KMS-11 (cell line): ENCODE results near the gene CLNS1A.

Experiments used
- H2AFZ ChIP-seq: fragments of 200-600 bp; sonication (generic); 2 replicates; pipeline ENCODE4 v1.6.1; 2016; ENCODE audit warnings: antibody characterized with exemption, mixed run types, low read depth
- H3K27ac ChIP-seq: fragments of 200-600 bp; sonication (generic); 2 replicates; pipeline ENCODE4 v1.6.1; 2016; ENCODE audit warnings: mild to moderate bottlenecking, mixed run types
- H3K27me3 ChIP-seq: fragments of 200-600 bp; sonication (generic); 2 replicates; pipeline ENCODE4 v1.6.1; 2017; ENCODE audit warnings: mild to moderate bottlenecking, low read depth, mixed run types, moderate library complexity; ENCODE audit not compliant: insufficient read depth
- H3K36me3 ChIP-seq: fragments of 200-600 bp; sonication (generic); 2 replicates; pipeline ENCODE4 v1.6.1; 2017; ENCODE audit warnings: mild to moderate bottlenecking, mixed run types; ENCODE audit not compliant: insufficient read depth
- H3K4me1 ChIP-seq: fragments of 200-600 bp; sonication (generic); 2 replicates; pipeline ENCODE4 v1.6.1; 2016; ENCODE audit warnings: mild to moderate bottlenecking, low read depth, mixed run types; ENCODE audit not compliant: poor library complexity, severe bottlenecking
- H3K4me2 ChIP-seq: fragments of 200-600 bp; sonication (generic); 2 replicates; pipeline ENCODE4 v1.7.0; 2016; ENCODE audit warnings: mild to moderate bottlenecking, mixed run types
- H3K4me3 ChIP-seq: fragments of 200-600 bp; sonication (generic); IDR thresholded peaks from 2 replicates; pipeline ENCODE4 v1.6.1; 2017; ENCODE audit warnings: low read depth, low read length, mixed read lengths; ENCODE audit not compliant: insufficient read depth
- H3K79me2 ChIP-seq: fragments of 200-600 bp; sonication (generic); 2 replicates; pipeline ENCODE4 v1.6.1; 2016; ENCODE audit warnings: low read depth, mixed run types; ENCODE audit not compliant: insufficient read depth
- H3K9ac ChIP-seq: fragments of 200-600 bp; sonication (generic); 2 replicates; pipeline ENCODE4 v1.6.1; 2016; ENCODE audit warnings: mild to moderate bottlenecking, mixed run types
- H4K20me1 ChIP-seq: fragments of 200-600 bp; sonication (generic); 2 replicates; pipeline ENCODE4 v1.6.1; 2016; ENCODE audit warnings: mild to moderate bottlenecking, mixed run types; ENCODE audit not compliant: insufficient read depth
- TF ChIP-seq, protein P1 (sequence below): fragments of 200-600 bp; sonication (generic); conservative IDR thresholded peaks from 2 replicates; pipeline ENCODE4 v1.6.1; 2017; ENCODE audit warnings: low read depth, mild to moderate bottlenecking, antibody characterized with exemption, low read length, moderate library complexity, mixed read lengths

Gene CLNS1A

DNA sequence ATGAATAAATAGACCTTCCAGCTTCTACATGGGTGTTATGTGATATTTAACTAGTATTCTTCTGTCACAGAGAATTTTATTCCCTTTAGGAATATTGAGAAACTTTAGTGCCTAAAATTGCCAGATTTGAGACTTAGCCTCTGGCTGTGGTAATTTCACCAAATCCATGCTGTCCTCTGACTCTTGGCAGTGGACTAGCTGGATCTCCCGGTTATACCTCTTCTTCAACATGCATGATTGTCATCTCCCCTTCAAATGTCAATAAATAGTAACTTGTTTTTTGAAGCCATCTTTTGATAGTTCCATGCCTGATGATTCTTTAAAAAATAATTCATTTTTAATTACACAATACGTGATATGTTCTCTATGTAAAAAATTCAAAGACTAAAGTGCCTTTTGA, 39.4 kb downstream of the CLNS1A start:
- Histone ChIP-seq H3K36me3 (no peaks in the 10 kb centered on the region), H3K79me2 (no peaks in the 10 kb centered on the region), H3K9ac (no peak overlapping the region), H3K4me2 (no peak overlapping the region), H2AFZ (no peak overlapping the region), H3K4me3 (no peak overlapping the region), H3K27me3 (no peaks in the 10 kb centered on the region), H3K27ac (no peak overlapping the region), H3K4me1 (no peaks in the 10 kb centered on the region), H4K20me1 (no peaks in the 10 kb centered on the region)
- TF ChIP-seq, protein P1, sequence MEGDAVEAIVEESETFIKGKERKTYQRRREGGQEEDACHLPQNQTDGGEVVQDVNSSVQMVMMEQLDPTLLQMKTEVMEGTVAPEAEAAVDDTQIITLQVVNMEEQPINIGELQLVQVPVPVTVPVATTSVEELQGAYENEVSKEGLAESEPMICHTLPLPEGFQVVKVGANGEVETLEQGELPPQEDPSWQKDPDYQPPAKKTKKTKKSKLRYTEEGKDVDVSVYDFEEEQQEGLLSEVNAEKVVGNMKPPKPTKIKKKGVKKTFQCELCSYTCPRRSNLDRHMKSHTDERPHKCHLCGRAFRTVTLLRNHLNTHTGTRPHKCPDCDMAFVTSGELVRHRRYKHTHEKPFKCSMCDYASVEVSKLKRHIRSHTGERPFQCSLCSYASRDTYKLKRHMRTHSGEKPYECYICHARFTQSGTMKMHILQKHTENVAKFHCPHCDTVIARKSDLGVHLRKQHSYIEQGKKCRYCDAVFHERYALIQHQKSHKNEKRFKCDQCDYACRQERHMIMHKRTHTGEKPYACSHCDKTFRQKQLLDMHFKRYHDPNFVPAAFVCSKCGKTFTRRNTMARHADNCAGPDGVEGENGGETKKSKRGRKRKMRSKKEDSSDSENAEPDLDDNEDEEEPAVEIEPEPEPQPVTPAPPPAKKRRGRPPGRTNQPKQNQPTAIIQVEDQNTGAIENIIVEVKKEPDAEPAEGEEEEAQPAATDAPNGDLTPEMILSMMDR: no peak

DNA sequence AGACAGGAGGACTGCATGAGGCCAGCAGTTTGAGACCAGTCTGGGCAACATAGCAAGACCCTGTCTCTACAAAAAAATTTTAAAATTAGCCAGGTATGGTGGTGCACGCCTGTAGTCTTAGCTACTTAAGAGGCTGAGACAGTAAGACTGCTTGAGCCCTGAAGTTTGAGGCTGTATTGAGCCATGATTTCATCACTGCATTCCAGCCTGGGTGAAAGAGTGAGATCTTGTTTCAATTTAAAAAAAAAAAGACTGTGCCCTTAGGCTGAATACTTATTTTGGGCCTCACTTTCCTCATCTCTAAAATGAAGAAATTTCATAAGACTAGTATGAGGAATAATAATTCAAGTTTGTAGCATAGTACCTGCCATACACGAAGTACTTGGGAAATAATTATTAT, 41.0 kb downstream of the CLNS1A start:
- no peaks in the 10 kb centered on the region for H4K20me1 ChIP-seq
- H3K27ac ChIP-seq: no peak overlapping the region
- H3K4me1 ChIP-seq: no peaks in the 10 kb centered on the region
- no peak overlapping the region for H3K4me2 ChIP-seq
- TF ChIP-seq, protein P1: no peak
- H2AFZ ChIP-seq: no peak overlapping the region
- H3K9ac ChIP-seq: no peak overlapping the region
- H3K4me3 ChIP-seq: no peak overlapping the region
- H3K27me3 ChIP-seq: no peaks in the 10 kb centered on the region
- no peaks in the 10 kb centered on the region for H3K36me3 ChIP-seq
- H3K79me2 ChIP-seq: no peaks in the 10 kb centered on the region

- Histone ChIP-seq H3K27ac (no peak overlapping the region), H3K4me3 (no peak overlapping the region), H3K79me2 (no peaks in the 10 kb centered on the region), H3K4me2 (no peak overlapping the region), H3K36me3 (no peaks in the 10 kb centered on the region), H3K9ac (no peak overlapping the region), H3K4me1 (peaks cover 14% of the 10 kb centered on the region), H3K27me3 (no peaks in the 10 kb centered on the region; the same call in 1 of the 2 replicates), H4K20me1 (no peaks in the 10 kb centered on the region), H2AFZ (no peak overlapping the region)
- TF ChIP-seq, protein P1: no peak
Measured at GRCh38 chr11:77593883-77594282, 43.7 kb downstream of the CLNS1A start.

DNA sequence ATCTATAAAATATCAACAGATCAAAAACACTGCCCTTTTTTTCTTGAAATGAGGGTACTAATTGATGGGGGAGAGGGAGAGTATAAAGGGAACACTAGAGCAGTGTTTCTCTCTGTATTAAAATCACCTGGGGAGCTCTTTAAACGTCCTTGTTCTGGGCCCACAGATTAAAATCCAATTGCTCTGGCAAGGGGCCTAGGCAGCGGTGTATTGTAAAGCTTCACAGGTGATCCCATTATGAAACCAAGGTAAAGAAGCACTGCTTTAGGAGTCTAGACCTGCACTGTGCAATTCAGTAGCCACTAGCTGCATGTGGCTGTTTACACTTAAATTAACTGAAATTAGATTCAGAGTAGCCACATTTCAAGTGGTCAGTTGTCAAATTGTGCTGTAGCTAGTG, 44.9 kb downstream of the CLNS1A start:
- H4K20me1 ChIP-seq: no peaks in the 10 kb centered on the region
- H3K27me3 ChIP-seq: no peaks in the 10 kb centered on the region; the same call in 1 of the 2 replicates
- no peaks in the 10 kb centered on the region for H3K36me3 ChIP-seq
- no peak overlapping the region for H3K4me3 ChIP-seq
- peaks cover 16% of the 10 kb centered on the region for H3K4me1 ChIP-seq
- TF ChIP-seq, protein P1: no peak
- H3K4me2 ChIP-seq: no peak overlapping the region
- H3K79me2 ChIP-seq: no peaks in the 10 kb centered on the region
- H3K9ac ChIP-seq: no peak overlapping the region
- no peak overlapping the region for H2AFZ ChIP-seq
- no peak overlapping the region for H3K27ac ChIP-seq
